T-helper 2 cell (primary cell): ENCODE results near the gene TOP2B.

Experiments used
- DNase-seq, 5 experiments: peaks; one replicate each; pipeline versions ENCODE4 v3.0.0 to v3.0.0-alpha.2; 2012 to 2022

Gene TOP2B

DNA sequence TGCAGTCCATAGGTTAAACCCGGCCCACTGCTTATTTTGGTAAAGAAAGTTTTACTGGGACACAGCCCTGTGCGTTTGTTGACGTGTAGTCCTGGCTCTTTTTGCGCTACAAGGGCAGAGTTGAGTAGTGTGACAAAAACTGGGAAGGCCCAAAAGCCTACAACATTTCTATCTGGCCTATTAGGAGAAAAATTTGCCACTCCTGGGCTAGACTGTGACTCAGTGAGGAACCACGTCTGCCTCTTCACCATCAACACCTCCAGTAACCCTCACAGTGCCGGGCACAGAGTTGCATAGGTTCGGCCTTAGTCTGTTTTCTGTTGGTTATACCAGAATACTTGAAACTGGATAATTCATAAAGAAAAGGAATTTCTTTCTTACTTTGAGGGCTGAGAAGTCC lies 110.3 kb downstream of the TOP2B start:
- DNase-seq = no peak

DNA sequence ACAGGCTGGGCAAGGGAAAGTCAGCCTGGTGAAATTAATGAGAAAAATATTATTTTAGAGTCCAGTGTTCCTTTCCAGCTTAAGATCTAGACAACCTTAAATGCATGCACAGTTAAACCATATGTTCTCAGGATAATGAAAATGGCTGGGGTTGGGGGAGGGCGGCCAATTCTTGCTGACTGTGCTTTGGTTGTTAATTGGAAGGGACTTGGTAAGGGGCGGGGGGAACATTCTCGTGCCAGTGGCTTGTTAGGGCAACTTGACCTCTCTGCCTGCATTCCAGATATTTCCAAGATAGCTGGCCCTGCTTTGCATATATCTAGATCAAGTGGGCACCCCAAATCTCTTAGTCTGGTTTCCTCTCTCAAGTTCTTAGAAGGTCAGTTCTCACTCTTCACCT lies 112.5 kb downstream of the TOP2B start:
- no peak for DNase-seq

DNA sequence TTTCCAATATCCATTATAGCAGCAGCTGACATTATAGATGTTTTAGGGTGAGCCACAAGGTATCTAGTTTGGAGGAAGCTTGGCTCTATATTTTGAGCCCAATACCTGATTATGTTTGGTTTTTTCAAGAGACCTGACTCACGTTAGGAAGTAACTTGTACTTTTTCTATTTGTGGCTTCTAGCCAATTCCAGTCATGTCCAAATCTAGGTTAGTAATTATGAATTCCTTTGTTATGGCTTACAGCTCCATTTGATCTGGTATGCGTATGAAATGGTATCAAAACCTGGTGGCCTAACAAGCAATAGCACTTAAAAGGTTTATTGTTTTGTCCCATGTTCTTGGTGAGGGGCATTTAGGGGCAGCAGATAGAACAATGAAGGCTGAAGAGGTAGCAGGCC lies 115.9 kb downstream of the TOP2B start:
- DNase-seq = no peak

DNA sequence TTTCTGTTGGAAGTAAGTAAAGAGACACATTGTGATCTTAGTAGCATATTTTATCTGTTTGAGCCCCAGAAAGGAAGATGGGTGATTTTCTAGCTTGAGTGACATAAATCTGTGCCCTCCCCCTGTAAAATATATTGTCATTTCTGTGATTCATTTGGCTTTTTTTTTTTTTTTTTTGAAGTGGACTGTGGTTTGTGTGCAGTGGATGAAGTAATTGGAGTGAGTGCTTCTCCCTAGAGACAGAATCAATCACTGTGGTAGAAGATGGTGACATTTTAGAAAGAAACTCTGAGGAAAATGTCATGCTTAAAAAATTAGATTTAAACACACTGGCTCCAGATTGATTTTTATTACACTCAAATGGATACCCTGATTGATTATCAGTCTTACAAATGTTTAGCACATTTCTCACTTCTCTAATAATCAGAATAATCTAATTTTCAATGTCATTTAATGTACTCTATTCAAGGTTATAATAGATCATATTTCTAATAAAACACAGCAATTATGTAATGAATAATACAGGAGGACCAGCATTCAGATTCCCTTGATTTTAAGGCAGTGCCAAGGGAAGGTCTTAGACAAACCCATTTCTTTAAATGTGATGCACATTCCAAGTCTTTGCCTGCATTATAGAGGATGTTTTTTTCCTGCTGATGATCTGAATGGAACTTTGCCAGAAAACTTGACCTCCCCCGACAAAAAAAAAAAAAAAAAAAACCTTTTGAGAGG lies 116.6 kb downstream of the TOP2B start:
- DNase-seq = no peak
